Body of pancreas (tissue), 4 donors: Measurements from ENCODE around the gene GPRC5A. TPM values are rescaled to one million over a fixed set of nuclear protein-coding genes. Genes with fewer than 3 reads are reported as not detected.
"Not testable (repeated sequence)": the region's sequence is repeated elsewhere in the genome, so short reads cannot be mapped to it uniquely, and the experiment has no call there.

Source experiments
- ATAC-seq: fragments of 150-250 bp; one replicate; pipeline ENCODE4 v1.9.1; 2016
- DNase-seq, 4 donors: peaks; one replicate each; pipeline ENCODE4 v3.0.0-alpha.2; 2019
- H3K27ac ChIP-seq, 4 donors: fragments of 200-600 bp; sonication (generic); 1 replicate in 3 of 4; 2 replicates in 1 of 4; pipeline versions ENCODE4 v1.5.1 to v1.6.1; 2016 to 2019; ENCODE audit warnings: mild to moderate bottlenecking in 1 of 4, mixed read lengths in 1 of 4, moderate library complexity in 1 of 4
- H3K27me3 ChIP-seq, 2 donors: fragments of 200-600 bp; sonication (generic); one replicate each; pipeline ENCODE4 v1.6.0; 2016; ENCODE audit warnings: mild to moderate bottlenecking in 1 of 2
- H3K36me3 ChIP-seq, 2 donors: fragments of 200-600 bp; sonication (generic); replicated peaks in 1 of 2; 2 replicates each; pipeline ENCODE4 v1.5.1; 2016; ENCODE audit warnings: low read depth in 2 of 2; ENCODE audit not compliant: insufficient read depth in 1 of 2
- H3K4me1 ChIP-seq: fragments of 200-600 bp; sonication (generic); one replicate; pipeline ENCODE4 v1.6.0; 2016
- H3K4me3 ChIP-seq, 2 donors: fragments of 200-600 bp; sonication (generic); 1 replicate in 1 of 2; 2 replicates in 1 of 2; pipeline ENCODE4 v1.5.1; 2016 to 2019
- H3K9me3 ChIP-seq, 3 donors: fragments of 200-600 bp; sonication (generic); 1 replicate in 2 of 3; 2 replicates in 1 of 3; pipeline ENCODE4 v1.5.1; 2016
- CTCF ChIP-seq, 7 experiments: fragments of 450-650 bp in 4 of 7; fragments of 200-600 bp in 3 of 7; sonication (generic) in 3 of 7; IDR thresholded peaks; one replicate each; pipeline ENCODE4 v1.5.1; 2016 to 2019; ENCODE audit warnings: antibody characterized with exemption in 7 of 7
- POLR2A ChIP-seq, 3 donors: fragments of 450-650 bp; IDR thresholded peaks; one replicate each; pipeline ENCODE4 v1.6.1; 2016; ENCODE audit warnings: antibody characterized with exemption in 3 of 3, mild to moderate bottlenecking in 2 of 3
- WGBS, 2 donors: methylation state at CpG; one replicate each; pipeline ENCODE4 v1.1.5; 2017; 5-methylcytosine and 5-hydroxymethylcytosine counted together
- intact Hi-C: fragments of 100-400 bp; cut with DNase I; formaldehyde crosslinking; loops from one replicate; pipeline ENCODE4 v1.15.1; 2023
- total RNA-seq, 2 donors: library from RNA; depleted of rRNA; stranded (reverse); fragments of >200 nt; gene quantifications; one replicate each; pipeline ENCODE4 v1.1.0, GENCODE V29; 2016

GPRC5A gene
- total RNA-seq, 2 donors from 2014 or later = 1.6 to 6.5 TPM

GRCh38 chr12:12872139-12872933, 19.0 kb upstream of the GPRC5A start:
- no peak for TF ChIP-seq CTCF (IDR thresholded peaks at IDR 0.05)
- no peak for TF ChIP-seq POLR2A (IDR thresholded peaks at IDR 0.05)
- 58 to 62% methylated on average over 10 of the region's 10 CpGs for WGBS, 2 donors
- H3K4me1 ChIP-seq = peaks cover 4% of the 10 kb centered on the region
- peak; percentile 50 for ATAC-seq
- no peaks in the 10 kb centered on the region for H3K36me3 ChIP-seq
- no peak for DNase-seq
- H3K27ac ChIP-seq = no peak overlapping the region
- no peak overlapping the region for H3K4me3 ChIP-seq
- no peaks in the 10 kb centered on the region for H3K9me3 ChIP-seq
- intact Hi-C loops = no loop called here
- H3K27me3 ChIP-seq = no peaks in the 10 kb centered on the region

DNA sequence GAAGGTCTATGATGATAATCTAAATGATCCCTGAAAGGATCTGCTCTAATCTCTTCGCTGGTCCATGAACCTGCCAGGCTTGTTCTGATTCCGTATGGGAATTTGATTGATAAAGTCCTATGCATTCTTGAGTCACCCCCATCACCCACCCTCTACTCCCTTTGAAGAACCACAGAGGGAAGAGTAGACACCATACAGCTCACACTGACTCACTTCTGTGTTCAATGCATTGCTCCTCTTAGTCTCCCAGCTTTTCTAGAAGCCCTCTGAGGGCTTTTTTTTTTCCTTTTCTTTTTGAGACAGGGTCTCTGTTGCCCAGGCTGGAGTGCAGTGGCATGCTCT, 18.5 kb upstream of the GPRC5A start:
- DNase-seq (no peak), ATAC-seq (no peak)
- Histone ChIP-seq H3K27me3 (no peaks in the 10 kb centered on the region), H3K36me3 (no peaks in the 10 kb centered on the region), H3K9me3 (no peaks in the 10 kb centered on the region), H3K4me3 (no peak overlapping the region), H3K4me1 (peaks cover 4% of the 10 kb centered on the region), H3K27ac (no peak overlapping the region)
- WGBS, 2 donors = 54% methylated on average over 2 of the region's 2 CpGs
- TF ChIP-seq CTCF (IDR thresholded peaks at IDR 0.05) (no peak), POLR2A (IDR thresholded peaks at IDR 0.05) (no peak)
- intact Hi-C loops = no loop called here

GRCh38 chr12:12874029-12874428, 17.3 kb upstream of the GPRC5A start:
- Histone ChIP-seq H3K4me3 (no peak overlapping the region), H3K27ac (no peak overlapping the region), H3K9me3 (no peaks in the 10 kb centered on the region), H3K27me3 (no peaks in the 10 kb centered on the region), H3K36me3 (no peaks in the 10 kb centered on the region), H3K4me1 (peaks cover 4% of the 10 kb centered on the region)
- 67 to 83% methylated on average over 1 of the region's 1 CpG for WGBS, 2 donors
- TF ChIP-seq CTCF (IDR thresholded peaks at IDR 0.05) (no peak), POLR2A (IDR thresholded peaks at IDR 0.05) (no peak)
- intact Hi-C loops = no loop called here
- DNase-seq = no peak
- ATAC-seq = no peak

DNA sequence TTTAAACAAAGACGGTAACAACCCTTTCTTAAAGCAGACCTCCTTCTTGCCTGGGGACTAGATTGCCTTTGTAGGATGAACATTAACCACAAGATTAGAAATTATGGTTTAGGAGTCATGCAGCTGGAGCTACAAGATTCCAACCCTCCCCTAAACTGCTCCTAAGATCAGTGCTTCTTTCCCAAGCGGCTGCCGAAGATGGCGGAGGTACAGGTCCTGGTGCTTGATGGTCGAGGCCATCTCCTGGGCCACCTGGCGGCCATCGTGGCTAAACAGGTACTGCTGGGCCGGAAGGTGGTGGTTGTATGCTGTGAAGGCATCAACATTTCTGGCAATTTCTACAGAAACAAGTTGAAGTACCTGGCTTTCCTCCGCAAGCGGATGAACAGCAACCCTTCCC, 16.1 kb upstream of the GPRC5A start:
- H3K4me3 ChIP-seq, intact Hi-C loops: not testable (repeated sequence)
- WGBS, 2 donors = 93 to 95% methylated on average over 5 to 10 of the region's 10 CpGs

GRCh38 chr12:12877153-12877768, 14.1 kb upstream of the GPRC5A start:
- ATAC-seq (no peak), DNase-seq (no peak)
- intact Hi-C loops = no loop called here
- Histone ChIP-seq H3K27ac (no peak overlapping the region), H3K9me3 (no peaks in the 10 kb centered on the region), H3K27me3 (no peaks in the 10 kb centered on the region), H3K4me3 (no peak overlapping the region), H3K36me3 (no peaks in the 10 kb centered on the region), H3K4me1 (peaks cover 4% of the 10 kb centered on the region)
- 57 to 62% methylated on average over 5 of the region's 5 CpGs for WGBS, 2 donors
- no peak for TF ChIP-seq POLR2A (IDR thresholded peaks at IDR 0.05)
- TF ChIP-seq CTCF (IDR thresholded peaks at IDR 0.05) = no peak

More for the DNA sequence above, 16.1 kb upstream of the GPRC5A start:
- ATAC-seq, H3K36me3 ChIP-seq, H3K4me1 ChIP-seq, H3K9me3 ChIP-seq, DNase-seq, H3K27me3 ChIP-seq, H3K27ac ChIP-seq: not testable (repeated sequence)
